Adrenal gland (tissue), 12 donors: ENCODE data around the gene SAP30BP. TPM values are rescaled to one million over a fixed set of nuclear protein-coding genes. Genes with fewer than 3 reads are reported as not detected.

Source experiments
- DNase-seq, 7 donors: peaks; one replicate each; pipeline ENCODE4 v3.0.0-alpha.2; 2019 to 2020
- H3K27ac ChIP-seq, 5 donors: fragments of 200-600 bp; sonication (generic) in 4 of 5; 1 replicate in 3 of 5; 2 replicates in 2 of 5; pipeline versions ENCODE4 v1.5.1 to v1.8.0; 2016 to 2020; ENCODE audit warnings: mild to moderate bottlenecking in 1 of 5
- H3K27me3 ChIP-seq: fragments of 200-600 bp; 2 replicates; pipeline ENCODE4 v1.8.0; 2021
- H3K36me3 ChIP-seq, 2 donors: fragments of 200-600 bp; replicated peaks in 1 of 2; 1 replicate in 1 of 2; 2 replicates in 1 of 2; pipeline versions ENCODE4 v1.5.1 to v1.8.0; 2018 to 2022
- H3K4me1 ChIP-seq, 2 donors: fragments of 200-600 bp; replicated peaks in 1 of 2; 1 replicate in 1 of 2; 2 replicates in 1 of 2; pipeline versions ENCODE4 v1.5.1 to v1.8.0; 2018 to 2021
- H3K4me3 ChIP-seq, 4 donors: fragments of 200-600 bp; sonication (generic) in 3 of 4; one replicate each; pipeline ENCODE4 v1.5.1; 2016 to 2018
- H3K9me3 ChIP-seq, 3 donors: fragments of 200-600 bp; sonication (generic) in 1 of 3; replicated peaks in 1 of 3; 1 replicate in 2 of 3; 2 replicates in 1 of 3; pipeline versions ENCODE4 v1.5.1 to v1.8.0; 2016 to 2021
- POLR2A ChIP-seq, 2 donors: fragments of 450-650 bp; IDR thresholded peaks; one replicate each; pipeline ENCODE4 v1.6.1; 2017; ENCODE audit warnings: antibody characterized with exemption in 2 of 2, mild to moderate bottlenecking in 2 of 2, moderate library complexity in 1 of 2
- WGBS, 4 donors: extraction: QIAGEN DNeasy Blood & Tissue Kit in 2 of 4; methylation state at CpG; one replicate each; pipeline versions ENCODE4 v1.1.5 to v1.1.7; 2013 to 2017; 5-methylcytosine and 5-hydroxymethylcytosine counted together
- intact Hi-C, 2 donors: fragments of 100-400 bp; cut with DNase I; formaldehyde crosslinking; loops; one replicate each; pipeline versions ENCODE4 v1.14.1 to v1.15.0; 2022 to 2023
- polyA plus RNA-seq, 3 donors: library from polyadenylated mRNA; stranded (reverse); fragments of 200-250 nt in 2 of 3; fragments of 350-450 nt in 1 of 3; fragmentation: Illumina TruSeq in 1 of 3; extraction: RNeasy Lipid Tissue Mini Kit (QIAGEN cat#74804) in 1 of 3; gene quantifications; one replicate each; pipeline ENCODE4 v1.2.3, GENCODE V29; 2013 to 2014
- total RNA-seq, 9 donors: library from RNA; depleted of rRNA in 4 of 9; stranded (reverse); fragments of >200 nt in 4 of 9; fragments of 120-200 nt in 1 of 9; fragmentation: NEBNext Ultra II Directional in 1 of 9; extraction: Animal tissue kit (Norgen Biotek cat#: 25700) in 1 of 9; gene quantifications; one replicate each; pipeline versions ENCODE4 v1.1.0 to v1.2.4, GENCODE V29; 2013 to 2023
- TF ChIP-seq, protein P1 (sequence below), 6 experiments: fragments of 450-650 bp in 4 of 6; fragments of 200-600 bp in 2 of 6; sonication (generic) in 1 of 6; IDR thresholded peaks; 1 replicate in 5 of 6; 2 replicates in 1 of 6; pipeline versions ENCODE4 v1.5.1 to v1.8.0; 2016 to 2021; ENCODE audit warnings: antibody characterized with exemption in 6 of 6, mild to moderate bottlenecking in 2 of 6, moderate library complexity in 1 of 6
- donor health status: healthy with polysubstance abuse.
- donor health status: Bipolar disorder and iron deficiency.
- donor health status: DM: yes; HTN: yes; CAD: no.
- donor health status: DM: no; HTN: no; CAD: no.
- donor health status: DM: no; HTN: no; CAD: no.
- donor health status: DM: yes; HTN: yes; CAD: no.

Gene SAP30BP
- total and polyA plus RNA-seq, 12 donors = 45.3 to 130 (median 69.1) TPM

DNA sequence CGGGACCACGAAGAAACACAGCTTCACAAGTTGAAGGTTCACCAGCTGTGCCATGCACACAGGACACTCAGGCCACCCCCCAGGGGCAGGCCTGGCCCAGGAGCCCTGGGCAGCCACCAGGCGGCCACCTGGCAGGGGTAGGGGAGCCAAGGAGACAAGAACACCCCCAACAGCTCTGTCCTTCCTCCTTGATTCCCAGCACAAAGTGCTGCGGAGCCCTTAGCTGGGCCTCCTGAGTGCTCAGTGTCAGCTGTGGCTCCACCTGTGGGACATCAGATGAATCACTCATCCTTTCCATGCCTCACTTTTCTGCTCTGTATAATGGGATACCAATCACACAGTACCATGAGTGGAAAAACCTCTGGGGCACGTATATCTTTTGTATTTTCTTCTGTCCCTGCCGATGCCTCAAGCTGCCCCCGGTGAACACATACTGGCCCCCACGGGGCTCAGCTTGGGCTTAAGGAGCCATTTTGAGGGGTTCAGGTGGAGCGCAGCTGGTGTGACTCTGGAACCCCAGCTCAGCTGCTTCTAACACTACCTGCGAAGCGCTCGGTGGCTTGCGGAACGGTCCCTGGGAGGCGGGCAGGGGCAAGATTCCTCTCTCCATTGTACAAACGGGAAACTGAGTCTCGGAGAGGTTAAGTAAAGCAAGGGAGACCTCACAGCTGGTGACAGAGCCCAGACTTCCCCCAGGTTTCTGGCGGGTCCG is 85.8 kb downstream of the SAP30BP start:
- no peak for DNase-seq
- TF ChIP-seq, protein P1, sequence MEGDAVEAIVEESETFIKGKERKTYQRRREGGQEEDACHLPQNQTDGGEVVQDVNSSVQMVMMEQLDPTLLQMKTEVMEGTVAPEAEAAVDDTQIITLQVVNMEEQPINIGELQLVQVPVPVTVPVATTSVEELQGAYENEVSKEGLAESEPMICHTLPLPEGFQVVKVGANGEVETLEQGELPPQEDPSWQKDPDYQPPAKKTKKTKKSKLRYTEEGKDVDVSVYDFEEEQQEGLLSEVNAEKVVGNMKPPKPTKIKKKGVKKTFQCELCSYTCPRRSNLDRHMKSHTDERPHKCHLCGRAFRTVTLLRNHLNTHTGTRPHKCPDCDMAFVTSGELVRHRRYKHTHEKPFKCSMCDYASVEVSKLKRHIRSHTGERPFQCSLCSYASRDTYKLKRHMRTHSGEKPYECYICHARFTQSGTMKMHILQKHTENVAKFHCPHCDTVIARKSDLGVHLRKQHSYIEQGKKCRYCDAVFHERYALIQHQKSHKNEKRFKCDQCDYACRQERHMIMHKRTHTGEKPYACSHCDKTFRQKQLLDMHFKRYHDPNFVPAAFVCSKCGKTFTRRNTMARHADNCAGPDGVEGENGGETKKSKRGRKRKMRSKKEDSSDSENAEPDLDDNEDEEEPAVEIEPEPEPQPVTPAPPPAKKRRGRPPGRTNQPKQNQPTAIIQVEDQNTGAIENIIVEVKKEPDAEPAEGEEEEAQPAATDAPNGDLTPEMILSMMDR (IDR thresholded peaks at IDR 0.05) = no peak
- no peak for TF ChIP-seq POLR2A (IDR thresholded peaks at IDR 0.05)
- H3K9me3 ChIP-seq = no peaks in the 10 kb centered on the region
- WGBS, 4 donors = 65 to 72% (median 68%) methylated on average over 10 to 19 of the region's 19 CpGs
- intact Hi-C loops = no loop called here
- H3K4me3 ChIP-seq = peak overlapping the region in 1 of 4 donors; percentile 59
- peaks cover 0 to 3% of the 10 kb centered on the region in 2 donors for H3K36me3 ChIP-seq
- no peaks in the 10 kb centered on the region for H3K27me3 ChIP-seq
- H3K4me1 ChIP-seq = peaks cover 11 to 14% of the 10 kb centered on the region in 2 donors
- H3K27ac ChIP-seq = no peak overlapping the region

DNA sequence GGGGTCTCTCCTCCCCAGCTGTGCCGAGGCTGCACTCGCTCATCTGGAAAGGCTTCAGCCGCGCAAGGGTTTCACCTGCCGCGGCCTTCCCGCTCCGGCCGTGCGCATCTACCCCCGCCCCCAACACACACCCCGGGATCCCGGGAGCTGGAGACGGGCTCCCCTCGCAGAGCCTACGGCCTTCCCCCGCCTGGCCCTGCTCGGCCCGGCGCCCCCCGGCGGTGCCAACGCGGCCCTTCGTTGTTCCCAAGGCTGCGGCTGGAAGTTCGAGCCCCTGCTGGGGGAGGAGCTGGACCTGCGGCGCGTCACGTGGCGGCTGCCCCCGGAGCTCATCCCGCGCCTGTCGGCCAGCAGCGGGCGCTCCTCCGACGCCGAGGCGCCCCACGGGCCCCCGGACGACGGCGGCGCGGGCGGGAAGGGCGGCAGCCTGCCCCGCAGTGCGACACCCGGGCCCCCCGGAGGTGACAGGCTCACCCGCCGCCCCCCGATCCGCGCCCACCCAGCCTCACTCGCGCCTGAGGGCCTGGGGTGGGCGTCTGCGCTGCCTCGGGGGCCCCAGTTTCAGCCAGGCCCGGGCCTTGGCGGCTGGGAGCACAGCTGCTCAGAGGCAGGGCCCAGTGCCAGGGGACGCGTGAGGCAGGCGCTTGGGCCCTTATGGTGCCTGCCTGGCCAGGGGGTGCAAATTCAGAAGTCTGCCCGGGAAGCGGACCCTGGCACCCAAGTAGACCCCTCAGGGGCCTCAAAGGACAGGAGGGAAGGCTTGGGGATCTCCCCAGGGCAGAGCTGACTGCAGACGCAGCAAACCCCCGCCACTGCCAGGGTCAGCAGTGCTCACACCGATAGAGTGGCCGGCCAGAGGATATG is 86.6 kb downstream of the SAP30BP start:
- H3K4me1 ChIP-seq = peaks cover 11 to 14% of the 10 kb centered on the region in 2 donors
- WGBS, 4 donors = 2 to 73% (median 6%) methylated on average over 6 to 76 of the region's 76 CpGs
- DNase-seq = peak in 5 of 7 donors; percentile 68 to 70 (median 69)
- H3K4me3 ChIP-seq = peak overlapping the region in 1 of 4 donors; percentile 59
- intact Hi-C loops = no loop called here
- H3K9me3 ChIP-seq = no peaks in the 10 kb centered on the region
- H3K27me3 ChIP-seq = no peaks in the 10 kb centered on the region
- H3K36me3 ChIP-seq = peaks cover 0 to 8% of the 10 kb centered on the region in 2 donors
- peak overlapping the region in 1 of 5 donors; percentile 59 for H3K27ac ChIP-seq
- TF ChIP-seq, protein P1 (IDR thresholded peaks at IDR 0.05) = peak in 4 of 6 experiments; percentile 9 to 69 (median 60)
- peak; percentile 8 to 25 for TF ChIP-seq POLR2A (IDR thresholded peaks at IDR 0.05)

DNA sequence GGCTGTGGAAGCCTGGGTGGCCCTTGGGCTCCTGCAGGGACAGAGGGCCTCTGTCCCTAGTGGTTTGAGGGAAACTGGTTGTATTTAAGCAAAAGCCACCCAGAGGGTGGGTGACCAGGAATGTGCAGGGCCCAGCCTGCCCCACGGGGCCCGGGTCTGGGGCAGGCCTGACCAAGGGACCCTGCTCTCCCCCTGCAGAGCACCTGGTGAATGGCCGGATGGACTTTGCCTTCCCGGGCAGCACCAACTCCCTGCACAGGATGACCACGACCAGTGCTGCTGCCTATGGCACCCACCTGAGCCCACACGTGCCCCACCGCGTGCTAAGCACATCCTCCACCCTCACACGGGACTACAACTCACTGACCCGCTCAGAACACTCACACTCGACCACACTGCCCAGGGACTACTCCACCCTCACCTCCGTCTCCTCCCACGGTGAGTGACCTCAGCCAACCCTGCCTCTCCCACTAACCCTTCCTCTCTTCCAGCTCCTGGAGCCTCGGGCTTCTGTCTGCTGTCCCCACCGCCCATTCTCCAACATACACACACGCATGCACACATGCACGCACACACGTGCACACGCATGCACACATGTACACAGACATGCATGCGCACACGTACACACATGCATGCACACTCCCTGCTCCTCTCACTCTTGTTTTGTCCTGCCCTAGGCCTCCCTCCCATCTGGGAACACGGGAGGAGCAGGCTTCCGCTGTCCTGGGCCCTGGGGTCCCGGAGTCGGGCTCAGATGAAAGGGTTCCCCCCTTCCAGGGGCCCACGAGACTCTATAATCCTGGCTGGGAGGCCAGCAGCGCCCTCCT is 87.5 kb downstream of the SAP30BP start:
- TF ChIP-seq, protein P1 (IDR thresholded peaks at IDR 0.05) = no peak
- TF ChIP-seq POLR2A (IDR thresholded peaks at IDR 0.05) = no peak
- peak overlapping the region in 1 of 5 donors; percentile 59 for H3K27ac ChIP-seq
- intact Hi-C loops = no loop called here
- H3K36me3 ChIP-seq = peaks cover 0 to 8% of the 10 kb centered on the region in 2 donors
- peak overlapping the region in 1 of 4 donors; percentile 59 for H3K4me3 ChIP-seq
- no peaks in the 10 kb centered on the region for H3K9me3 ChIP-seq
- H3K4me1 ChIP-seq = peaks cover 11 to 13% of the 10 kb centered on the region in 2 donors
- DNase-seq = no peak
- WGBS, 4 donors = 82 to 84% (median 82%) methylated on average over 20 to 27 of the region's 27 CpGs
- no peaks in the 10 kb centered on the region for H3K27me3 ChIP-seq
